MM.1S (cell line): ENCODE data around the gene CBX5.

Experiments
- CTCF ChIP-seq: fragments of 300-600 bp; sonication (generic); IDR thresholded peaks from 2 replicates; pipeline ENCODE4 v1.5.1; 2016; ENCODE audit warnings: antibody characterized with exemption, low read length, mixed read lengths
- EZH2phosphoT487 ChIP-seq: fragments of 300-600 bp; sonication (generic); IDR thresholded peaks from 2 replicates; pipeline ENCODE4 v1.6.1; 2018; ENCODE audit warnings: antibody characterized with exemption, low read length

GRCh38 chr12:54197431-54197909, 82.5 kb downstream of the CBX5 start:
- no peak for TF ChIP-seq CTCF
- TF ChIP-seq EZH2phosphoT487 = no peak
